Subcutaneous adipose tissue (tissue), 4 donors: ENCODE measurements around the gene SEC63. TPM values are rescaled to one million over a fixed set of nuclear protein-coding genes. Genes with fewer than 3 reads are reported as not detected.

Experiments used
- total RNA-seq, 4 donors: library from RNA; depleted of rRNA; stranded (reverse); fragments of >200 nt; gene quantifications; one replicate each; pipeline ENCODE4 v1.1.0, GENCODE V29; 2016
- TF ChIP-seq, protein P1 (sequence below): fragments of 450-650 bp; IDR thresholded peaks from one replicate; pipeline ENCODE4 v1.5.1; 2016; ENCODE audit warnings: low read depth, mild to moderate bottlenecking, control low read depth, antibody characterized with exemption, moderate library complexity

The SEC63 gene
- total RNA-seq, 4 donors from 2014 or later: 39.0 to 75.2 (median 43.7) TPM

- TF ChIP-seq, protein P1, sequence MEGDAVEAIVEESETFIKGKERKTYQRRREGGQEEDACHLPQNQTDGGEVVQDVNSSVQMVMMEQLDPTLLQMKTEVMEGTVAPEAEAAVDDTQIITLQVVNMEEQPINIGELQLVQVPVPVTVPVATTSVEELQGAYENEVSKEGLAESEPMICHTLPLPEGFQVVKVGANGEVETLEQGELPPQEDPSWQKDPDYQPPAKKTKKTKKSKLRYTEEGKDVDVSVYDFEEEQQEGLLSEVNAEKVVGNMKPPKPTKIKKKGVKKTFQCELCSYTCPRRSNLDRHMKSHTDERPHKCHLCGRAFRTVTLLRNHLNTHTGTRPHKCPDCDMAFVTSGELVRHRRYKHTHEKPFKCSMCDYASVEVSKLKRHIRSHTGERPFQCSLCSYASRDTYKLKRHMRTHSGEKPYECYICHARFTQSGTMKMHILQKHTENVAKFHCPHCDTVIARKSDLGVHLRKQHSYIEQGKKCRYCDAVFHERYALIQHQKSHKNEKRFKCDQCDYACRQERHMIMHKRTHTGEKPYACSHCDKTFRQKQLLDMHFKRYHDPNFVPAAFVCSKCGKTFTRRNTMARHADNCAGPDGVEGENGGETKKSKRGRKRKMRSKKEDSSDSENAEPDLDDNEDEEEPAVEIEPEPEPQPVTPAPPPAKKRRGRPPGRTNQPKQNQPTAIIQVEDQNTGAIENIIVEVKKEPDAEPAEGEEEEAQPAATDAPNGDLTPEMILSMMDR: no peak
Measured at GRCh38 chr6:107931894-107932293, 26.1 kb downstream of the SEC63 start.

GRCh38 chr6:107928984-107929383 lies 29.0 kb downstream of the SEC63 start:
- TF ChIP-seq, protein P1: no peak

GRCh38 chr6:107917451-107918375 lies 40.3 kb downstream of the SEC63 start:
- TF ChIP-seq, protein P1: no peak

- TF ChIP-seq, protein P1: no peak
Measured at GRCh38 chr6:107911692-107912091, 46.3 kb downstream of the SEC63 start.

DNA sequence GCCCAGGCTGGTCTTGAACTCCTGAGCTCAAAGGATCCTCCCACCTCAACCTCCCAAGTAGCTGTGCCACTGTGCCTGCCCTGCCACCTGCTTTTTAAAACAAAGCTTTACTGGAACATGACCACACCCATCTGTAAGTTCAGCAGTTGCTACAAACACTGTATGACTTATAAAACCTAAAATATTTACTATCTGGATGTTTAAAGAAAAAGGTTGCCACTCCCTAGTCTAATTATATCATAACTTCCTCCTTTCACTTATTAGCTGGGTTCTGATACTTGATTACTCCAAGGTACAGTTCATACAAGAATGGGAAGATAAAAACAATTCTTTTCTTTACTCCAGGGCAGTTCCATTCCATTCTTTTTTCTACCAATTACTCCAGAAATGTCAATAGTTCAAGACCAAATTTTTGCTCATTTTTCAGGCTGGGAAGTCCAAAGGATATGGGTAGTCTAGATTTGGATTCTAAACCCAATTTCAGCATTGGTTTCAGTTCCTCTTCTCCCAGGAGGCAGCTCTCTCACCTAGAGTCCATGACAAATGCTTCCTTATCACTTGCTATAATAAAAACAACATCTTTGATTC lies 63.1 kb downstream of the SEC63 start:
- TF ChIP-seq, protein P1: no peak

- TF ChIP-seq, protein P1: no peak
Measured at GRCh38 chr6:107879941-107880340, 78.1 kb downstream of the SEC63 start.

GRCh38 chr6:107877968-107878367 lies 80.0 kb downstream of the SEC63 start:
- TF ChIP-seq, protein P1: no peak
